H1 (cell line): ENCODE data around the gene CYP4A22. TPM values are rescaled to one million over a fixed set of nuclear protein-coding genes. Genes with fewer than 3 reads are reported as not detected.
A peak's percentile ranks its signal among the peaks of the same experiment; 100 is the strongest.
"Not testable (repeated sequence)": the region's sequence is repeated elsewhere in the genome, so short reads cannot be mapped to it uniquely, and the experiment has no call there.

Experiments
- CTCF ChIA-PET: fragments of 300-600 bp; sonication (Branson Sonifier 250); formaldehyde crosslinking; loops from one replicate; lab custom pipeline; 2021; ENCODE audit not compliant: partially characterized antibody; lab: Charles Lee
- POLR2A ChIA-PET: fragments of 300-600 bp; sonication (Branson Sonifier 250); formaldehyde crosslinking; loops from one replicate; lab custom pipeline; 2021; ENCODE audit warnings: inconsistent platforms; ENCODE audit not compliant: partially characterized antibody; lab: Charles Lee
- DNase-seq, 2 experiments: peaks; one replicate each; pipeline versions ENCODE4 v3.0.0 to v3.0.0-alpha.2; 2010 to 2022; ENCODE audit warnings: low spot score in 2 of 2, low read depth in 1 of 2, mixed read lengths in 1 of 2
- FAIRE-seq: peaks from 2 replicates; lab custom pipeline; 2011; peaks lifted over from hg19 to GRCh38; lab: Jason Lieb, UNC
- H2AFZ ChIP-seq: 2 replicates; pipeline ENCODE4 v1.8.1; 2012; ENCODE audit warnings: low read length, inconsistent platforms
- H2AK5ac ChIP-seq: 2 replicates; pipeline ENCODE4 v1.6.1; 2013; ENCODE audit warnings: low read depth, low read length
- H2BK120ac ChIP-seq: replicated peaks from 2 replicates; pipeline ENCODE3; 2013; ENCODE audit warnings: low read depth, low read length, inconsistent platforms
- H2BK12ac ChIP-seq: 2 replicates; pipeline ENCODE4 v1.6.1; 2013; ENCODE audit warnings: low read depth, low read length
- H2BK15ac ChIP-seq: 2 replicates; pipeline ENCODE4 v1.6.1; 2013; ENCODE audit warnings: low read length
- H2BK20ac ChIP-seq: 2 replicates; pipeline ENCODE4 v1.6.1; 2013; ENCODE audit warnings: low read length
- H2BK5ac ChIP-seq: 2 replicates; pipeline ENCODE4 v1.6.1; 2013; ENCODE audit warnings: low read depth, low read length
- H3K14ac ChIP-seq: 2 replicates; pipeline ENCODE4 v1.6.1; 2013; ENCODE audit warnings: inconsistent platforms; ENCODE audit not compliant: insufficient read length
- H3K18ac ChIP-seq: 2 replicates; pipeline ENCODE4 v1.6.1; 2013; ENCODE audit warnings: low read length; ENCODE audit errors: extremely low read depth
- H3K23ac ChIP-seq: 2 replicates; pipeline ENCODE4 v1.6.1; 2013; ENCODE audit warnings: inconsistent platforms; ENCODE audit not compliant: insufficient read length
- H3K23me2 ChIP-seq: 2 replicates; pipeline ENCODE4 v1.6.1; 2013; ENCODE audit warnings: low read depth, low read length
- H3K27ac ChIP-seq: 2 replicates; pipeline ENCODE4 v1.6.1; 2011; ENCODE audit warnings: low read depth, low read length, inconsistent platforms
- H3K27me3 ChIP-seq, 4 experiments: replicated peaks in 1 of 4; 1 replicate in 1 of 4; 2 replicates in 3 of 4; pipeline versions ENCODE4 v1.6.1 to v1.8.1; 2011 to 2013; ENCODE audit warnings: low read length in 3 of 4, mild to moderate bottlenecking in 3 of 4, inconsistent platforms in 2 of 4, mixed read lengths in 2 of 4, moderate library complexity in 1 of 4; ENCODE audit not compliant: control insufficient read depth in 3 of 4, insufficient read depth in 3 of 4; ENCODE audit errors: extremely low read depth in 1 of 4
- H3K36me3 ChIP-seq, 4 experiments: 2 replicates each; pipeline versions ENCODE4 v1.6.1 to v1.8.1; 2011 to 2013; ENCODE audit warnings: mild to moderate bottlenecking in 4 of 4, low read length in 3 of 4, moderate library complexity in 2 of 4, control low read depth in 1 of 4, inconsistent platforms in 1 of 4; ENCODE audit not compliant: insufficient read depth in 4 of 4, control insufficient read depth in 2 of 4
- H3K4ac ChIP-seq: replicated peaks from 2 replicates; pipeline ENCODE3; 2013; ENCODE audit warnings: low read length, low read depth, mixed read lengths, inconsistent platforms; ENCODE audit not compliant: insufficient read length
- H3K4me1 ChIP-seq, 4 experiments: replicated peaks in 1 of 4; 1 replicate in 1 of 4; 2 replicates in 3 of 4; pipeline versions ENCODE4 v1.6.1 to v1.8.1; 2011 to 2013; ENCODE audit warnings: low read length in 3 of 4, inconsistent platforms in 2 of 4, mixed read lengths in 1 of 4; ENCODE audit not compliant: insufficient read depth in 4 of 4, control insufficient read depth in 3 of 4
- H3K4me2 ChIP-seq, 2 experiments: 2 replicates each; pipeline versions ENCODE4 v1.6.1 to v1.8.1; 2011 to 2013; ENCODE audit warnings: low read depth in 2 of 2, low read length in 2 of 2, control low read depth in 1 of 2, inconsistent platforms in 1 of 2, mild to moderate bottlenecking in 1 of 2; ENCODE audit not compliant: insufficient read depth in 1 of 2
- H3K4me3 ChIP-seq, 4 experiments: fragments of 200-600, 300-600 bp in 1 of 4; sonication (generic), shearing (Covaris generic), sonication (Bioruptor Twin) in 1 of 4; 2 replicates each; pipeline versions ENCODE4 v1.5.1 to v1.8.1; 2011 to 2016; ENCODE audit warnings: low read length in 4 of 4, low read depth in 3 of 4, control low read depth in 2 of 4, inconsistent platforms in 2 of 4, mild to moderate bottlenecking in 2 of 4, mixed read lengths in 1 of 4, moderate library complexity in 1 of 4; ENCODE audit not compliant: insufficient read depth in 2 of 4; ENCODE audit errors: extremely low read depth in 1 of 4
- H3K56ac ChIP-seq: replicated peaks from 2 replicates; pipeline ENCODE3; 2013; ENCODE audit warnings: low read depth, mild to moderate bottlenecking, mixed read lengths, low read length, inconsistent platforms; ENCODE audit not compliant: insufficient read length
- H3K79me1 ChIP-seq: 2 replicates; pipeline ENCODE4 v1.6.1; 2013; ENCODE audit warnings: low read depth, low read length, control low read depth
- H3K79me2 ChIP-seq, 2 experiments: 2 replicates each; pipeline versions ENCODE4 v1.6.1 to v1.8.1; 2012 to 2013; ENCODE audit warnings: low read length in 2 of 2, mild to moderate bottlenecking in 2 of 2, inconsistent platforms in 1 of 2; ENCODE audit not compliant: insufficient read depth in 2 of 2, control insufficient read depth in 1 of 2
- H3K9ac ChIP-seq, 4 experiments: replicated peaks in 1 of 4; 1 replicate in 1 of 4; 2 replicates in 3 of 4; pipeline versions ENCODE4 v1.6.1 to v1.8.1; 2011 to 2013; ENCODE audit warnings: low read depth in 3 of 4, low read length in 3 of 4, control low read depth in 2 of 4, mild to moderate bottlenecking in 2 of 4, moderate library complexity in 2 of 4, inconsistent platforms in 1 of 4; ENCODE audit errors: extremely low read depth in 1 of 4
- H3K9me3 ChIP-seq, 2 experiments: 2 replicates each; pipeline versions ENCODE4 v1.6.1 to v1.8.1; 2012 to 2013; ENCODE audit warnings: mild to moderate bottlenecking in 2 of 2, moderate library complexity in 2 of 2, control low read depth in 1 of 2, inconsistent platforms in 1 of 2, low read depth in 1 of 2, low read length in 1 of 2, mixed read lengths in 1 of 2; ENCODE audit not compliant: insufficient read depth in 2 of 2
- H4K20me1 ChIP-seq, 2 experiments: replicated peaks in 1 of 2; 2 replicates each; pipeline versions ENCODE3 to v1.8.1; 2011 to 2013; ENCODE audit warnings: inconsistent platforms in 2 of 2, low read length in 2 of 2, mild to moderate bottlenecking in 1 of 2; ENCODE audit not compliant: insufficient read depth in 2 of 2, control insufficient read depth in 1 of 2
- H4K5ac ChIP-seq: 2 replicates; pipeline ENCODE4 v1.6.1; 2013; ENCODE audit warnings: low read length, low read depth, mixed read lengths, inconsistent platforms; ENCODE audit not compliant: insufficient read length
- H4K8ac ChIP-seq: 2 replicates; pipeline ENCODE4 v1.8.0; 2013; ENCODE audit warnings: mild to moderate bottlenecking, moderate library complexity, low read length, inconsistent platforms; ENCODE audit not compliant: insufficient read depth; ENCODE audit errors: extremely low read depth
- H4K91ac ChIP-seq: replicated peaks from 2 replicates; pipeline ENCODE3; 2013; ENCODE audit warnings: low read length, mixed read lengths, inconsistent platforms; ENCODE audit not compliant: insufficient read length
- RAD21 ChIP-seq, 2 experiments: IDR thresholded peaks in 1 of 2; conservative IDR thresholded peaks in 1 of 2; 2 replicates each; pipeline ENCODE4 v1.6.1; 2011; ENCODE audit warnings: low read depth in 2 of 2, low read length in 2 of 2, improper control_type of control experiment in 1 of 2, inconsistent platforms in 1 of 2, mild to moderate bottlenecking in 1 of 2, moderate library complexity in 1 of 2
- WGBS, 2 experiments: shearing (Covaris generic) in 1 of 2; methylation state at CpG; one replicate each; pipeline versions ENCODE4 v1.1.6 to v1.1.7; 2013 to 2015; ENCODE audit warnings: low lambda C conversion rate in 2 of 2, mixed read lengths in 2 of 2, inconsistent platforms in 1 of 2, low coverage in 1 of 2, missing lambda C conversion rate in 1 of 2; ENCODE audit not compliant: insufficient replicate concordance in 2 of 2, insufficient coverage in 1 of 2, insufficient read length in 1 of 2; ENCODE audit errors: extremely low coverage in 1 of 2, missing lambda C conversion rate in 1 of 2; 5-methylcytosine and 5-hydroxymethylcytosine counted together
- polyA plus RNA-seq, 7 experiments: library from polyadenylated mRNA; depleted of rRNA in 3 of 7; stranded (reverse) in 5 of 7; unstranded in 2 of 7; fragments of >200 nt in 5 of 7; fragments of 200-250 nt in 2 of 7; gene quantifications; 1 replicate in 5 of 7; 2 replicates in 1 of 7; 4 replicates in 1 of 7; pipeline versions ENCODE4 v1.2.1 to v1.2.3, GENCODE V29; 2011 to 2013; ENCODE audit warnings: missing spikeins in 2 of 7, mixed read lengths in 2 of 7
- total RNA-seq: library from RNA; stranded (reverse); fragmentation: NEBNext Ultra II Directional; extraction: Animal tissue kit (Norgen Biotek cat#: 25700); gene quantifications from 2 replicates; pipeline ENCODE4 v1.2.1, GENCODE V29; 2021
- TF ChIP-seq, protein P1 (sequence below), 3 experiments: IDR thresholded peaks; 1 replicate in 2 of 3; 2 replicates in 1 of 3; pipeline versions ENCODE4 v1.5.1 to v1.6.1; 2011; ENCODE audit warnings: low read length in 3 of 3, mild to moderate bottlenecking in 3 of 3, inconsistent platforms in 2 of 3, low read depth in 1 of 3, moderate library complexity in 1 of 3; ENCODE audit not compliant: insufficient read depth in 1 of 3; ENCODE audit errors: control extremely low read depth in 1 of 3

Gene CYP4A22
- total and polyA plus RNA-seq, 2 of the 8 experiments (the other 6 are each of a cell fraction or from before 2014, with no cell fraction given) = not detected

DNA sequence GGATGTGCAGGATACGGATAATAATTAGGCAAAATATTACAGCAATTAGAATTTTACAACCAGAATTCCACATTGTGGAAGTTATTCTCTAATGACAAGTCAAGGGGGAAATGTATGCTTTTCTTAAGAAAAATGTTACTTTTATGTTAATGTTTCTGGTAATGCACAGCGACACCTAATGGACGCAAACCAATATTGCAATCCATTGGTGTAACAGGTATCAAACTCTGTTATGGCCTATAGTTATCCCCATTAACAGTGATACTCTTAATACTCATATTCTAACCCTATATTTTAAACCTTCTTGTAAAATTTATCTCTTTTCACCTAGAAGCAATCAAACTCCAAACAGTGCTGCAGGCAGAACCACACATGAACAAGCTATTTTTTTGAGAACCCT lies 47.9 kb upstream of the CYP4A22 start:
- DNase-seq, H4K5ac ChIP-seq, H2BK15ac ChIP-seq, H3K36me3 ChIP-seq, H3K27me3 ChIP-seq, H2AFZ ChIP-seq, H3K4me3 ChIP-seq, H2AK5ac ChIP-seq, H3K18ac ChIP-seq, POLR2A ChIA-PET, H3K14ac ChIP-seq, H4K8ac ChIP-seq, H3K56ac ChIP-seq, H3K79me1 ChIP-seq, H3K9me3 ChIP-seq, H3K9ac ChIP-seq, H2BK12ac ChIP-seq, H4K20me1 ChIP-seq, H3K27ac ChIP-seq, H2BK5ac ChIP-seq, H2BK120ac ChIP-seq, H3K4me2 ChIP-seq, H3K4ac ChIP-seq, H3K79me2 ChIP-seq, H4K91ac ChIP-seq, H2BK20ac ChIP-seq, H3K23me2 ChIP-seq, H3K4me1 ChIP-seq, H3K23ac ChIP-seq: not testable (repeated sequence)
- WGBS, 2 experiments = 3% methylated on average over 3 of the region's 3 CpGs; no CpG with 5 or more reads in 1 of the 2 experiments
- peak; percentile 13 for FAIRE-seq
- TF ChIP-seq, protein P1, sequence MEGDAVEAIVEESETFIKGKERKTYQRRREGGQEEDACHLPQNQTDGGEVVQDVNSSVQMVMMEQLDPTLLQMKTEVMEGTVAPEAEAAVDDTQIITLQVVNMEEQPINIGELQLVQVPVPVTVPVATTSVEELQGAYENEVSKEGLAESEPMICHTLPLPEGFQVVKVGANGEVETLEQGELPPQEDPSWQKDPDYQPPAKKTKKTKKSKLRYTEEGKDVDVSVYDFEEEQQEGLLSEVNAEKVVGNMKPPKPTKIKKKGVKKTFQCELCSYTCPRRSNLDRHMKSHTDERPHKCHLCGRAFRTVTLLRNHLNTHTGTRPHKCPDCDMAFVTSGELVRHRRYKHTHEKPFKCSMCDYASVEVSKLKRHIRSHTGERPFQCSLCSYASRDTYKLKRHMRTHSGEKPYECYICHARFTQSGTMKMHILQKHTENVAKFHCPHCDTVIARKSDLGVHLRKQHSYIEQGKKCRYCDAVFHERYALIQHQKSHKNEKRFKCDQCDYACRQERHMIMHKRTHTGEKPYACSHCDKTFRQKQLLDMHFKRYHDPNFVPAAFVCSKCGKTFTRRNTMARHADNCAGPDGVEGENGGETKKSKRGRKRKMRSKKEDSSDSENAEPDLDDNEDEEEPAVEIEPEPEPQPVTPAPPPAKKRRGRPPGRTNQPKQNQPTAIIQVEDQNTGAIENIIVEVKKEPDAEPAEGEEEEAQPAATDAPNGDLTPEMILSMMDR (IDR thresholded peaks at IDR 0.05; ENCODE audit: control extremely low read depth in 1 of 3, insufficient read depth in 1 of 3, low read depth in 1 of 3, low read length in 3 of 3) = peak in 2 of 3 experiments; percentile 15 to 37; a peak in 2 of 4 replicates
- peak; percentile 19 to 32; a peak in 1 of 4 replicates for TF ChIP-seq RAD21 (IDR thresholded peaks at IDR 0.05 in 1 of 2, conservative IDR thresholded peaks at IDR 0.05 in 1 of 2; ENCODE audit: low read depth in 2 of 2, low read length in 2 of 2)
- CTCF ChIA-PET = interaction anchor here (0.7 kb wide), 2 partner anchors 69 to 342 kb away, joined by 4 read pairs; no protein-coding TSS in a partner anchor
